ENCODE measurements around the gene ZFP28. TPM values are rescaled to one million over a fixed set of nuclear protein-coding genes. Genes with fewer than 3 reads are reported as not detected.

The ZFP28 gene
- total RNA-seq, 2 donors from 2014 or later = 0.64 to 3.5 TPM

Other genes starting within 250 kb of the ZFP28 start
- gene ZSCAN5A, start 224.1 kb upstream of the ZFP28 start, total RNA-seq = 10 to 100 TPM in 1 of 2 donors, 1 to 10 TPM in 1; 9.9 to 16.8 TPM
- 1 to 10 TPM in 1 of 2 donors, under 1 TPM in 1; 0.95 to 3.4 TPM for gene ZNF582, start 145.4 kb upstream of the ZFP28 start, total RNA-seq
- gene ZNF583, start 134.6 kb upstream of the ZFP28 start, total RNA-seq = 1 to 10 TPM; 3.1 to 3.2 TPM
- under 1 TPM; 0.17 to 0.40 TPM for gene ZNF667, start 61.6 kb upstream of the ZFP28 start, total RNA-seq
- 1 to 10 TPM in 1 of 2 donors, under 1 TPM in 1; 0.20 to 1.1 TPM for gene ZNF471, start 31.1 kb upstream of the ZFP28 start, total RNA-seq
- 1 to 10 TPM; 2.3 to 6.7 TPM for gene ZNF470, start 28.5 kb downstream of the ZFP28 start, total RNA-seq
- 1 to 10 TPM; 4.8 to 8.5 TPM for gene ZNF71, start 56.4 kb downstream of the ZFP28 start, total RNA-seq
- not detected for gene SMIM17, start 104.2 kb downstream of the ZFP28 start, total RNA-seq
- gene ZNF835, start 132.8 kb downstream of the ZFP28 start, total RNA-seq = under 1 TPM; 0.25 to 0.74 TPM